ENCODE measurements around the gene IFI27L1.

IFI27L1 gene

DNA sequence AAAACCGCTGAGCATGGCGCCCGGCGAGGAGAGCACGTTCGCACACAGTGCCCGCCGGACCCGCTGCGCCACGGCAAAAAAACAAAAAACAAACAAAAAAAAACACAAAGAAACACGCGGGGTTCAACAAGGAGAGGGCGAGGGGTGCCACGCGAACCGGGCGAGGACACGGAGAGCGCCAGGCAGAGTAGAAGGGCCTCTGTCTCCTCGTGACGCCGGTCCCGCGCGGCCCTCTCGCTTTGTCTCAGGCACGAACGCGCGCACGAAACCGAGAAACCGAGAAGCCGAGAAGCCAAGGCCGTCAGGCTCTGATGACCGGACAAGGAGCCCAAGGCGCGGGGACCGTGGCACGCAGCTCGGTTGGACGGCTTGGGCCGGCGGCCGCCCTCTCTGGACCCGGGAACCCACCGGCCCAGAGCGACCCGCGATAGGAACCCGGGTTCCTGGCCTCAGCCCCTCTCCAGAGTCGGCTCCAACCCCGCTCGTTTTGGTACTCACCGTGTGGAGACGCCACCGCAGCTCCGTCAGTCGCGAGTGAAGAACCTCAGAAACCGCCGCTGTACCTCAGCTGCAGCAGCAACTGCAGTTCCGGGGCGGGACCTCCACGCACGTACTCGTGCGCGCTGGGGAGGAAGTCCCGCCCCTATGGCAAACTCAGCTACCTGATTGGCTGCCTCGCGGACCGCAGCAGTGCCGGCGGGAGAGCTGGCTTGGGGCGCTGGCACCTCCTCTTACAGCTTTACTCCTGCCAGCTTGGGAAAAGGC is at the start of gene IFI27L1, which contains the start of gene DDX24:
Gene IFI27L1 (plus strand): TSS at position 690 of the 765 bp plus-strand sequence. CDS start 15,628 bp downstream, outside the sequence.
Gene DDX24 (minus strand): TSS at position 582 of the 765 bp plus-strand sequence. CDS start 1,460 bp downstream, outside the sequence.
- DNase-seq: peak; percentile 84

DNA sequence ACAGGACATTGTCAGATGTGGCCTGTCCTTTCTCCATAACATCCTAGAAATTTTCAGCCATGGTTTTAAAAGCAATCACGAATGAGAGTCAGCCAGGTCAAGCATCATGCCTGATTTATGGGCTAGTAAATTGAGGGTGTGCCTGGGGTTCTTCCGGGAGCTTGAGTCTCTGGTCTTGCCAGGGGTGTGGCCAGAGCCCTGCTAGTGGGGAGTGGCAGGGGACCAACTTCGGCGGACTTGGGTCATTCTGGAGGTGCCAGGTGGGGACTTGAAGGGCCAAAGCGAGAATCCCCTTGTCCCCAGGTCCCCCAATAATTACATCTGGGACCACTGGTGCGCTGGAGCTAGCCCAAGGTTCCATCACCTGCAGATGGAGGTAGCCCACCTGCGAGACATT is 49.2 kb upstream of the IFI27L1 start:
- no peak for DNase-seq

DNA sequence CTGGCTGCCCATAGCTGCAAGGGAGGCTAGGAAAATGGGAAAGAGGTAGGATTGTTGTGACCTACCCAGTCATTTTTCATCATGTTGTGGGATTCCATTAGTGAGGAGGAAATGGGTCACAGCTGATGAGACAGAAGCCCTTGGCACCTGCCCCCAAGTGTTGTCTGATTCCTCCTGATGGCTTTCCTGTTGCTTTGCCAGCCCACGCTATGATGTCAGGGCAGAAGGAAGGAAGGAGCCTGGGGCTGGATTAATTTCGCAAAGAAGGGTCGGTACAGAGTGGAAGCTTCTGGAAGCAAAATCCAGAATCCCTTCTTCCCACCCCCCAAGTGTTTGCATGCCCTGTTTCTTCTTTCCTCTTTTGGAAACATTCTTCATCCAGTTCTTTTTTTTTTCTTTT is 46.2 kb upstream of the IFI27L1 start:
- DNase-seq: no peak

DNA sequence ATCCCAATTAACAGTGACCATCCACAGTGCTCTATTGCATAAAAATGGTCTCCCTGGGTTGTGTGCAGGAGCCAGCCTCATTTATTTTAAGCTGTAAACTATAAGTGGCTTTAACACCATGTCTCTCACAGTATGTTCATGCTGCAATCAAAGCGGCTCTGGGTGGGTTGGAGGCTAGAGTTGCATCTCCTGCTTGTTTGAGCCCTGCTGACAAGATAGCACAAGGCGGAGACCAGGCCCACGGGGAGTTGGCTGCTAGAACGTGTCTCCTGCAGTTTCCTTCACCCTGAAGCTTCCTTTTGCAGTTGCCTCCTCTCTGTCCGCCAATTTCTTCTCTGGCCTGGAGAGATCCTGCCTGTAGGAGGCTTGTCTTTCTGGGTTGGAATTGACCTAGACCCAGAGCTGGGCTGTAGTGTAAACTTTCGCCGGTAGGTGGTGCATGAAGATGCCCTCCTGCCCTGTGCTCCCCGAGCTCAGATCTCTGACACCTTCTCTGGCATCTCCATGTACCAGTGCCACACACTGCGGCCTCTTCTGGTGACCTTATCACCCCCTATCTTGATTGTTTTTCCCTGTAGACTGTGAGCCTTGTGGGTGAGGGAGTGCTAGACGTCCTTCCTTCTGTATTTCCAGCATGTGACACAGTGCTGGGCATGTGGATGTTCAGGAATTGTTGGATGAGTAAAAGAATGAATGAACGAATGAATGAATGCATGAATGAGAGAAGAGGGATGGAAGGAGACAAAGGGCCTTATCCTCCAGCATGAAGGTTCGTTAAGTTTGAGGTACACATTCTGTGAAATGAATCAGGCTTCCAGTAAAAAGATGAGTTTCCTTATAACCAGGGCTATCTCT is 44.6 kb upstream of the IFI27L1 start:
- peak; percentile 32 for DNase-seq

DNA sequence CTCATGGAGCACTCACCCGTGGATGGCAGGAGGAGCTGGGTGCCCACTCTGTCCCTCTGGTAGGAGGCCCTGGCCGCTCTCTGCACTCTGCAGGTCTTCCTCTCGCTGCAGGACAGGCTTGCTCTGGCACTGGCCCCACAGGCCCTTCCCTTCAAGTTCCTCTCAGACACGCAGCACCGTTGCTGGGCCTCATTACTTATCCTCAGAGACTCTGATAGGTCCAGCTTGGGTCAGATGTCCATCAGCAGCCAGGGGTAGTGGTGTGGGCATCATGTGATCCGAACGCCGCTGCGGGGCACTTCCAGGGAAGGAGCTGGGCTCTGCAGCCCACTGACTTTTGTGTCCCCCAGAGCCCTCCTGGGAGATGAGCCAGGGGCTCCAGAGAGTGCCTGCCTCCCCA is 43.2 kb upstream of the IFI27L1 start:
- no peak for DNase-seq

GRCh38 chr14:94038510-94038909 is 42.6 kb upstream of the IFI27L1 start:
- no peak for DNase-seq

GRCh38 chr14:94038921-94039629 is 42.0 kb upstream of the IFI27L1 start:
- DNase-seq: no peak

- DNase-seq: no peak
These were observed 40.9 kb upstream of the IFI27L1 start for GRCh38 chr14:94040247-94040646.

GRCh38 chr14:94040796-94041195 is 40.3 kb upstream of the IFI27L1 start:
- no peak for DNase-seq

DNA sequence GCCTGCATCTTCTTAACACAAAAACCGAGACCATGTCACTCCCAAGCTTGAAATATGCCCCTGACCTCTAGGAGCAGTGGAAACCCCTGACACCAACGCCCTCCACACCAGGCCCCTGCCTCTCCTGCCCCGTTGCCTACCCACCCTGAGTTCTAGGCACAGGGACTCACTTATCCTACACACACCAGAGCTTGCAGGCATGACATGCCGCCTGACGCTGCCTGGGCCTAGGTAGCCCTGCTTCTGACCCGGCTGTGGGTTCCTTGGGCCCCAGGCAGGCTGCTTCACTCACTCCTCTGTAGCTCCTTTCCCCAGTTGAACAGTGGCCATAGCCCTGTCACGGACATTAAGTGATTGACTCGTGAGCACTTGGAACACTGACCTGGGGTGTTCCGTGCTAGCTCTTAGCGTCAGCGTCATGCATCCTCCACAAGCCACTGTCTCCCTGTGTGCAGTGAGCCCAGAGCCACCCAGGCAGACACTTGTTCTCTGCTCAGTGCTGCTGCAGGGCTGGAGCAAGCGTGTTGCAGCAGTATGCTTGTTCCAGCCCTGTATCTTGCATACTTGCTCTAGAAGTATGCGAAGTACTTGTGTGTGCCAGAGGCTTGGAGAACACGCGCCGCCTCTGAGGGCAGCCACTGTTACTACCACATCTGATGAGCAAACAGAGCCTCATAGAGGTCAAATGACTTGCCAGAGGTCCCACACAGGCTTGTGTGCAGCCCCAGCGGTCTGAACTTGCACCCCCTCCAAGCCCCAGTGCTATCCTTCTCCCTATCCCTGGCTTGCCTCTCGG is 39.4 kb upstream of the IFI27L1 start:
- no peak for DNase-seq

DNA sequence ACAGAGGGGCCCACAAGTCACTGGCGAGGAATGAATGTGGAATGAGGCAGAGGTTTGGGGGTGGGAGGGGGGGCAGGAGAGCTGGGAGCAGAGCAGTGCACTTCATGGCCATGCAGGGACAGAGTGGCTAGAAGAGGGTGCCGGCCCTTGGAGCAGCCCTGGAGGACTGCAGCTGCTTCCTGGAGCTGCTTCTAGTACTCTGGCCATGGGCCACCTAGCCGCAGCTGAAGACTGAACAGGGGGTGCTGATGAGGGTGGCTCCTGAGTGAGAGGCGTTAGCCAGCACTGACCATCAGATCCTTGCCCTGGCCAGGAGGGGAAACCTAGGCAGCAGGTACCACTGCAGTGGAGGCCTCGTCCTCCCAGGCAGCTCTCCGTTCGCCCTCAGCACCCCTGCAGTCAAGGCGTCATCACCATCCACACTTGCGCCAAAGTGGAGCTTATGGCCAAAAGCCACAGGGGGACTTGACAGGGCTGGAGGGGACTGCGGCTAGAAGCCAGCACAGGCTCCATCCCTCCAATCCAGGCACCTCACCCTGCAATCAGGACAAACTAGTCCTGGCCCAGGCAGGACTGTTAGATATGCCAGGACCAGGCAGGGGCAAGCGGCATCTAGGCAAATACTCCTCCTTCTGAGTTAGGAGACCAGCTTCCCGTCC is 38.5 kb upstream of the IFI27L1 start:
- DNase-seq: no peak

GRCh38 chr14:94043111-94043755 is 37.9 kb upstream of the IFI27L1 start:
- DNase-seq: no peak

GRCh38 chr14:94043756-94044475 is 37.2 kb upstream of the IFI27L1 start:
- no peak for DNase-seq

- no peak for DNase-seq
These were observed 36.5 kb upstream of the IFI27L1 start for GRCh38 chr14:94044476-94045091.

- DNase-seq: no peak
These were observed 36.0 kb upstream of the IFI27L1 start for GRCh38 chr14:94045101-94045500.

GRCh38 chr14:94045563-94046345 is 35.4 kb upstream of the IFI27L1 start:
- no peak for DNase-seq

DNA sequence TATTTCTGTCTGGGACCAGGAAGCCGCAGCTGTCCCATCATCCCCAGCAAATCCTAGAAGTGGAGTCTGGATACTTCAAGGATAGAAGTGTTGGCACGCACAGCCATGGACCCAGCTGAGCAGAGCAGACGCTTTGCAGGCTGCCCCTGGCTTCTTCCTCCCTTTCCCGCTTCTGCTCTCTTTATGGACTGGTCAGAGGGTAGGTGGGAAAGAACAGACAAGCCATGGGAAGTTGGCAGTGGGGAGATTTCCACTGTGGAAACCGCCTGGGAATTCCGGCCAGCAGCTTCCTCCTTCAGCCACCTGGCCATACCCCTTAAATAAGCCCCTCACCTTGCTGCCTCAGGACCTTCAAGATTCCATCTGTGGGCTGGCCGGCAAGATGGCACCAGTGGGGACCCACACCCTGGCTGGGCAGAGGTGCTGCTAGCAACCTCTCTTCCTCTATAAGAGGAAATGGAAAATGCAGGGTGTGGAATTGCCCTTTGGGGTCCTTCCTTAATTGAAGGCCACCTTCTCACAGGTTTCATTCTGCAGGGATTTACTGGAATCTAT is 34.3 kb upstream of the IFI27L1 start:
- DNase-seq: no peak

DNA sequence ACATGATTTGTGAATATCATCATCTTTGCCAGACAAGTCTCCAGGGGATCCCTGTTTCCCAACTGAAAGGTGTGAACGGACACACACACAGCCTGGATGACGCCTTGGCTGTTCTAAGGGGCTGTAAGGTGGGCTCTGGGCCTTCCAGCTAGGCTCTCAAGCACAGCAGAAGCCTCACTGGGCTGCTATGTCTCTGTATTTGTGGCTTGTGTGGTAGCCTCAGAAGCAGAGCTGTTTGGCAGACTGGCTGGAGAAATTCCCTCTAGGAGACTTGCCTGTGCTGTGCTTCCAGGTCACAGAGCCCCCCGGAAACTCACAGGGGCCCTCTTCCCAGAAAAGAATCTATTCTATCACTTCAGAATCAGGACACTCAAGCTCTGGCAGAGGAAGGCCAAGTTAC is 33.5 kb upstream of the IFI27L1 start:
- DNase-seq: no peak

Measured in NCI-H510A (cell line).